Stimulated activated CD4-positive, alpha-beta T cell treated with anti-CD3 and anti-CD28 coated beads, Interleukin-2, amount 100 ng/mL, for 4 hours (primary cell): Measurements from ENCODE around the gene ENAM.

ENCODE experiments used
- DNase-seq: peaks from one replicate; pipeline ENCODE4 v3.0.0-alpha.2; 2020; ENCODE audit warnings: low read depth

ENAM gene

GRCh38 chr4:70628444-70628843 lies at the start of gene ENAM:
ENAM (plus strand) TSS chr4:70628744; CDS start chr4:70629501, 757 bp downstream.
- no peak for DNase-seq

- DNase-seq, result no peak
These were observed 46.6 kb upstream of the ENAM start for GRCh38 chr4:70581980-70582379.

- no peak for DNase-seq
These were observed 44.4 kb upstream of the ENAM start for GRCh38 chr4:70583952-70584834.

GRCh38 chr4:70586841-70587240 lies 41.7 kb upstream of the ENAM start:
- no peak for DNase-seq

- DNase-seq, result no peak
These were observed 38.8 kb upstream of the ENAM start for GRCh38 chr4:70589785-70590184.

GRCh38 chr4:70591955-70592582 lies 36.5 kb upstream of the ENAM start, which contains the start of gene AMBN:
AMBN (plus strand) TSS chr4:70592256; CDS start chr4:70592359, 103 bp downstream.
- no peak for DNase-seq

- no peak for DNase-seq
These were observed 34.3 kb upstream of the ENAM start for GRCh38 chr4:70594196-70594595.

- no peak for DNase-seq
These were observed 28.2 kb upstream of the ENAM start for GRCh38 chr4:70600305-70600704.

GRCh38 chr4:70600977-70601376 lies 27.6 kb upstream of the ENAM start:
- DNase-seq, result no peak

- DNase-seq, result peak; percentile 41
These were observed 27.0 kb upstream of the ENAM start for GRCh38 chr4:70601422-70602039.

GRCh38 chr4:70603856-70604255 lies 24.7 kb upstream of the ENAM start:
- DNase-seq, result no peak

GRCh38 chr4:70606459-70606858 lies 22.1 kb upstream of the ENAM start:
- DNase-seq, result no peak

GRCh38 chr4:70607334-70607853 lies 21.1 kb upstream of the ENAM start:
- no peak for DNase-seq

GRCh38 chr4:70608324-70608723 lies 20.2 kb upstream of the ENAM start:
- no peak for DNase-seq

- DNase-seq, result no peak
These were observed 15.0 kb upstream of the ENAM start for GRCh38 chr4:70613306-70614183.

- no peak for DNase-seq
These were observed 14.4 kb upstream of the ENAM start for GRCh38 chr4:70614184-70614555.

- DNase-seq, result no peak
These were observed 9.3 kb upstream of the ENAM start for GRCh38 chr4:70619288-70619687.

- DNase-seq, result no peak
These were observed 8.8 kb upstream of the ENAM start for GRCh38 chr4:70619778-70620177.

GRCh38 chr4:70623323-70623722 lies 5.2 kb upstream of the ENAM start:
- no peak for DNase-seq

GRCh38 chr4:70624226-70624793 lies 4.2 kb upstream of the ENAM start:
- no peak for DNase-seq

GRCh38 chr4:70627620-70628019 lies 924 bp upstream of the ENAM start:
- DNase-seq, result no peak
